EL (cell line): Measurements from ENCODE around the gene ZNF740.
A peak's percentile ranks its signal among the peaks of the same experiment; 100 is the strongest.
"Not testable (repeated sequence)": the region's sequence is repeated elsewhere in the genome, so short reads cannot be mapped to it uniquely, and the experiment has no call there.

ENCODE experiments used
- DNase-seq: peaks from one replicate; pipeline ENCODE4 v3.0.0-alpha.2; 2016

Gene ZNF740

DNA sequence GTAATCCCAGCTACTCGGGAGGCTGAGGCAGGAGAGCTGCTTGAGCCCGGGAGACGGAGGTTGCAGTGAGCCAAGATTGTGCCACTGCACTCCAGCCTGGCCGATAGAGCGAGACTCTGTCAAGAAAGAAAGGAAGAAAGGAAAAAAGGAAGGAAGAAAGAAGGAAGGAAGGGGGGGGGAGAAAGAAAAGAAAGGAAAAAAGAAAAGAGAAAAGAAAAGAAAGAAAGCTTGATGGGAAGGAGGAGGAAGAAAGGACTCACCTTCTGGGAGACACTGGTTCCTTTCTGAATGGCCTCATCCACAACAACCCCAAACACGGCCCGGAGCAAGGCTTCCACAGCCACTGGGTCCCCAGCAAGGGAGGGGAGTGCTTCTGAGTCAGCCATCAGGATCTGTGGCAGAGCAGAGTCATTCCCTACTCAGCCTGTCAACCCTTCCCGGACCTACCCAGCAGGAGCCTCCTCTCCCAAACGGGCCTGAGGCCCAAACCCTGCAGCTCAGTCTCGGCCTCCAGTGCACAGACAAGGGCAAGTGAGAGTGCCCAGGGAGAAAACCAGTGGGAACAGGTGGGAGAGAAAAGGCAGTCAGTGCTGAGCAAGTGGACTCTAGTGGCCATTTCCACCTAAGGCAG, 7.3 kb upstream of the ZNF740 start:
- peak; percentile 70 for DNase-seq

DNA sequence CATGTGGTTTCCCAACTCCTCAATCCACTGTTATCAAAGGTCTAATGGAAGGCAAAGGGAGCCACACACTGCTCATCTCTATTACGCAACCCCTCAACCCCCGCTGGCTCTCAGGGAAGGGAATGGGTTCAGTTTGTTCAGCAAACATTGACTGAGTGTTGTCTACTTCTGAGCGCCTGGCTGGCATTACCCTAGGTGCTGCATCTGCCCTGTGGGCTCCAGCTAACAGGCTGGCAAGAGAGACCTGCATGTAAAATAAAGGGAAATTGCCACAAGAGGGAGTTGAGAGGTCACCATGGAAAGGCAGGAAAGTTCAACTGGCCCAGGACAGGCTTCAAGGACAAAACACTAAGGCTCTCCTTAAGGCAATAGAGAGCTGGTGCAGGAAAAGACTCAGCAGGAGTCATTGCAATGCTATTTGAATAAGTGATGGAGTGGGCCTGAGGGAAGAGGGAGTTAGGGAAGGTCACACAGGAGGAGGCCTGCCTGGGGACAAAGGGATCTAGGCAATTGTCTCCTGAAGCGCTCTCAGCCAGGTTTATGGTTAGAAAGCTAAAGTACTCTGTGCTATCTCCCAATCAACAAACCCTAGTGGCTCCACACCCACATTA, 5.5 kb upstream of the ZNF740 start:
- DNase-seq: peak; percentile 65

DNA sequence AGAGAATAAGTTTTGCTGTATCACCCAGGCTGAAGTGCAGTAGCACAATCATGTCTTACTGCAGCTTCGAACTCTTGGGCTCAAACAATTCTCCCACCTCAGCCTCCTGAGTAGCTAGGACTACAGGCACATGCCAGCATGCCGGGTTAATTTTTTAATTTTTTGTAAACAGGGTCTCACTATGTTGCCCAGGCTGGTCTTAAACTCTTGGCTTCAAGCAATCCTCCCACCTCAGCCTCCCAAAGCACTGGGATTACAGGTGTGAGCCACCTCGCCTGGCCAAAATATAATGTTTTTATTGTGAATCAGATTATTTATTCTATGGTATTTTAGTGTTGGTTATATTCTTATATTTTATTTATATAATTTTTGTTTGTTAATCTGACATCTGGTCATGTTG, 3.8 kb upstream of the ZNF740 start:
- DNase-seq: no peak

DNA sequence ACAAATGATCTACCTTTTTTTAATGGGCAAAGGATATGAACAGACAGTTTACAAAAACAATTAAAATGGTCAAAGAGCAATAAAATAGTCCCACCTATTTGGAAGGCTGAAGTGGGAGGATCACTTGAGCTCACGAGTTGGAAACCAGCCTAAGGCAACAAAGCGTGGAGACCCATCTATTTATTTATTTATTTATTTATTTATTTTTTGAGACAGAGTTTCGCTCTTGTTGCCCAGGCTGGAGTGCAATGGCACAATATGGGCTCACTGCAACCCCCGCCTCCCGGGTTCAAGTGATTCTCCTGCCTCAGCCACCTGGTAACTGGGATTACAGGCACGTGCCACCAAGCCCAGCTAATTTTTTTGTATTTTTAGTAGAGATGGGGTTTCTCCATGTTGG, 3.1 kb upstream of the ZNF740 start:
- not testable (repeated sequence) for DNase-seq

DNA sequence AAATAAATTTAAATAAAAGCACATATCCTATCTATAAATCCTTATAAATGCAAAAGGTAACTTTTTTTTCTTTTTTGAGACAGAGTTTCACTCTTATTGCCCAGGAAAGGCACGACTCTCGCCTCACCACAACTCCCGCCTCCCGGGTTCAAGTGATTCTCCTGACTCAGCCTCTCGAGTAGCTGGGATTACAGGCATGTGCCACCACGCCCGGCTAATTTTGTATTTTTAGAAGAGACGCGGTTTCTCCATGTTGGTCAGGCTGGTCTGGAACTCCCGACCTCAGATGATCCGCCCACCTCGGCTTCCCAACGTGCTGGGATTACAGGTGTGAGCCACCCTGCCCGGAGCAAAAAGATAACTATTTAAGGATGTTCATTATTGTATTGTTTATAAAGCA, 1.7 kb upstream of the ZNF740 start:
- not testable (repeated sequence) for DNase-seq

DNA sequence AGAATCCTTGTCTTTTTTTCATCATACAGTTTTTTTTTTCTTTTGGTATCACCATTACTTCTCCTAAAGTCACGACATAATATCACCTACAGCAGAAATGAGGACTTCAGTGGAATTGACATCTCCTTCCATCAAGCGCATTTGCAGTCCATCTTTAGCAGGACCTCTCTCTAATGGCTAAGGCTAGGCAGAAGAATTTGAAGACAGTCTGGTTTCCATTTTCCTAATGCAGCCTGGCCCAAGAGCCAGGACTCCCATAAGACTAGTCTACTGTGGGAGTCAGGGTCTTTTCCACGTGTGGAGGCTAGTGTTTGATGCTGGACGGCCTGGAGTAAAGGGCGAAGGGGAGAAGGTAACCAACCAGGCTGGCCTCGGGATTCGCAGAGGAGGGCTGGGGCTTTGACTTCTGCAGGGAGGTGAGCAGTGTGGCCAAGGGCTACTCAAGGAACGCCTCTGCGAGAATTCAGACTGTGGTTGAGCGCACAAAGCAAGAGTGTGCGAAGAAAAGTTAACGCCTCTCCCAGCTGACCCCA, 769 bp upstream of the ZNF740 start:
- no peak for DNase-seq

DNA sequence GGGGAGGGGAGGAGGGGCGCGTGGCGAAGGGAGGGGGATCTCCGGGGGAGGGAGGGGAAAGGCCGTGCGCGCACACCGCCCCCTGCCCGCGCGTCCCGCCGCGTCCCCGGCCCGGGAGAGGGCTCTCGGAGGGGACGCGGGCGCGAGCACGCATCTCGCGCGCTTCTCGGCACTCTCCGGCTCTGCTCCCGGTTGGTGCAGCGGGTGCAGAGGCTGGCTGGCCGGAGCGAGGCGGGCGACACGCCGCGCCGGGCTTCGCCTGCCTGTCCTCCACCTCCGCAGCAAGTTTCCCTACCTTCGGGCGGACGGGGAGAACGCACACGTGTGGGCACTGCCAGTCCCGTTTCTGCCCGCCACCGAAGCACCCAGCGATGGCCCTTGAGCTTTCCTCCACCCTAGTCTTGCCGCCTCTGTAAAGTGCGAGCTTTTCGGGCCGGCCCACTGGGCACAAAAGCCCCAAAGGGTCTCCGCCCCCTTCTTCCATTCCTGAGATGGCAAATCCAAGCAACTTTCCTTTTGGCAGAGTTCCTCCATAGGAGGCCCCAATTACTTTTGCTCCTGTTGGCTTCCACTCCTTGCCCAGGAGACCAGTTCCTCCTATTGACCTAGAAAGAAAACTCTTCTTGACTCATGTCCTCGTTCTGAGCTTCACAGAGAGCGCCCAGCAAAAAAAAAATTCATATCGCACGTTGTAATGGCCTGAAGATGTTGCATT, 566 bp downstream of the ZNF740 start:
- peak; percentile 76 for DNase-seq

DNA sequence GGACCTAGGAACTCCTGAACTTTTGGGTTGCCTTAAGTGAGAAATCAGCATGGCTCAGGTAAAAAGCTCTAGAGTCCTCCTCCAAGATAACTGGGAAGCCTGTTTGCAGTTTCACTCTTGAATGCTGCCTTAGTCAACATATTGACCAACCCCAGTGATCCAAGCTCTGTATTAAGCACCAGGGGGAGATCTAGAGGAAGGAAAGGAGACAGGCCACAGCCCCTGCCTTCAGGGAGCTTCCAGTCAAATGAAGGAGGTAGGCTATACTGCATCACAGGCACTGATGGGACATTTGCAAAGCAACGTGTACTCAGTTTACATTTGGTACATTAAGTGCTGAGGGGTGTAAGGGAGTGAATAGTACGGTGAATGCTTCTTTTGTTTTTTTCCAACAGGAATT, 1.4 kb downstream of the ZNF740 start:
- DNase-seq: no peak

DNA sequence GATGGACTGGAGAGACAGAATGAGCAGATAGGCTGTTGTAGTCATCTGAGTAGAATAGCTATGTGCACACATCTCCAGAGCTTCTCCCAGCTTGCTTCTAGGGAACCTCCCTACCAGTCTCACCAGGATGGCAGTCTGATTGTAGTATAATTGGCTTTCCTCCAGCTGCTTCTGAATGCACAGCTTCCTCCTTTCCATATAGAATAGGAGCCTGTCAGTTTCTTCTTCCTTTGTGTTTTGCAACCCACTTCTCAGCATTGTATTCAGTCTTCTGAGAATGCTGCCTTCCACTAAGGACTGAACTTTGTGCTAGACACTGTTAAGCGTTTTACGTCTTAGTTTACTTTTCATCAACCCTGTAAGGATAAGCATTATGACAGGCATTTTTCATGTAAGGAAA, 2.4 kb downstream of the ZNF740 start:
- DNase-seq: no peak

DNA sequence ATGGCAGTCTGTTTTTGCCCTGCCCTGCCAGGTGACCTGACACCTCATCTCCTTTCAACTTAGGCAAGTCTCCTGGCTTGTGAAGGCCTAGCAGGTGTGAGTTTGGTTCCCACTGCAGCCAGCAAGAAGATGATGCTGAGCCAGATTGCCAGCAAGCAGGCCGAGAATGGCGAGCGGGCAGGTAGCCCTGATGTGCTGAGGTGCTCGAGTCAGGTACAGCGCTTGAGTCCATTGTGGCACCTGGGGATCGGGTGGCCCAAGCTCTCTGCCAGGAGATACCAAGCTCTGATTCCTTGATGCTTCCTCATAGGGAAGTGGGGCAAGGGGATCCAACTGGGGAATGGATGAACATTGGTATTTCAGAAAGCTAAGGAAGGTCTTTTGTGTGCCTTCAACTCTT, 4.3 kb downstream of the ZNF740 start:
- no peak for DNase-seq

DNA sequence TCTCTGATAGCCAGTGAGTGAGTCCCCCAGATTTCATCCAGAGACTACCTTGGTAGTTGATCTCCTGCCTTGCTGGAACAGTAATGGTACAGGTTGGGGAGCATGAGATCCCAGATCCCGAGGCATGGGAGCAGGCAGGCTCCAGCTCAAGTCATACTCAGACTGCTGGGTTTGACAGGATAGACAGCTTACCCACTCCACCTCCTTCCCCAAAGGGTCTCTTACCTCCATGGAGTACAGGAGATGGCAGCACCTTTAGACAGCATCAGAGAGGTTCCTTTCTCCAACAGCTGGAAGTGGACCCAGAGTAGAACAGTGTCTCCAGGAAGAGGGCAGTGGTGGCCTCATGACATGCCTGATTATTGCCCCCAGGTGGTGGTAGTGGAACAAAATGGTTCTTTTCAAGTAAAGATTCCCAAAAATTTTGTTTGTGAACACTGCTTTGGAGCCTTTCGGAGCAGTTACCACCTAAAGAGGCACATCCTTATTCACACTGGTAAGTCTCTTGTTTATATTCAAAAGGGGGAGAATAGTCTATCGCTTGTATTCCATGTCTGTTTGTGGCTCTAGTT, 5.1 kb downstream of the ZNF740 start:
- no peak for DNase-seq

DNA sequence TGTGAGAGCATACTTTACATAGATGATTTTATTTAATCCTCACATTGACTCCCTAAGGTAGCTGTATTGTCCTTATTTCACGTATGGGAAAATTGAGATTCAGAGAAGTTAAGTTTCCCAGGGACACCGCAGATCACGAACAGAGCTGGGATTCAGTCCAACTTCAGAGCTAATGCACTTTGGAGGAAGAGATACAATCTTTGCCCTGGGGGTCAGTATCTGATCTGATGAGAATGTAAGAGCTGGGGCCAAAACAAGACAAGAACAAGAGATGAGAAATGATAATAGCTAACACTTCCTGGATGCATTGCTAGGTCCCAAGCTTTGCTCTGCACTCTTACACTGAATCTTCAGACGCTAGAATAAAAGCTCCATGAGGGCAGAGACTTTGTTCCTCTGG, 6.2 kb downstream of the ZNF740 start:
- DNase-seq: no peak

DNA sequence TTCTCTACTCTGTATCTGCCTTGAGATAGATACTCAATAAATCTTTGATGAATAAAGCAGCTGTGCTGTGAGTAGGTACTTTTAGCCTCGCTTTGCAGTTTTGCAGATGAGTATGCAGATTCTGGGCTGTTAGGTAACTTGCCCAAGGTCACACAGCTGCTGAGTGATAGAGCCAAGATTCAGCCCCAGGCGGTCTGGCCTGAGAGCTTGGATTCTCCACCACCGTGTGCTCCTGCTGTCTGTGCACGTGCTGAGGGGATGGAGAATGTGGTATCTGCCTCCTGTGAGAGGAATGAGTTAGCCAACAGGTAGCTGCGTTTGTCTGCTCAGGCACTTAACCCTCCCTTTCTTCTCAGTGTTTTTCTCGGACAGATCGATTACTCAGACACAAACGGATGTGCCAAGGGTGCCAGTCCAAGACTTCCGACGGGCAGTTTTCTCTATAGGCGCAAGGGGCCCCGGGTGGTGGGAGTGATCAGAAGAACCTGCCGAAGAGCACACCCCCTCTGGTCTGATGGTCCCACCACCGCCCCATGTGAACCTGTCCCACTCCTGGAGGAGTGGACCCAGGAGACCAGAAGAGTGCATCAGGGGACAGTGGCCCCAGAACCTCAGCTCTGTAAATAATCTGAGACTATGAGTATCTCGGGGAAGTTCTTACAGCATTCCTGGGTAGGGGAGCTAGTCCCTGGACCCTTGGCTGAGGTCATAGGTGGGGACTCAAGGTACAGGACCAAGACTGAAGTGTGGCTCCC, 6.8 kb downstream of the ZNF740 start:
- no peak for DNase-seq

DNA sequence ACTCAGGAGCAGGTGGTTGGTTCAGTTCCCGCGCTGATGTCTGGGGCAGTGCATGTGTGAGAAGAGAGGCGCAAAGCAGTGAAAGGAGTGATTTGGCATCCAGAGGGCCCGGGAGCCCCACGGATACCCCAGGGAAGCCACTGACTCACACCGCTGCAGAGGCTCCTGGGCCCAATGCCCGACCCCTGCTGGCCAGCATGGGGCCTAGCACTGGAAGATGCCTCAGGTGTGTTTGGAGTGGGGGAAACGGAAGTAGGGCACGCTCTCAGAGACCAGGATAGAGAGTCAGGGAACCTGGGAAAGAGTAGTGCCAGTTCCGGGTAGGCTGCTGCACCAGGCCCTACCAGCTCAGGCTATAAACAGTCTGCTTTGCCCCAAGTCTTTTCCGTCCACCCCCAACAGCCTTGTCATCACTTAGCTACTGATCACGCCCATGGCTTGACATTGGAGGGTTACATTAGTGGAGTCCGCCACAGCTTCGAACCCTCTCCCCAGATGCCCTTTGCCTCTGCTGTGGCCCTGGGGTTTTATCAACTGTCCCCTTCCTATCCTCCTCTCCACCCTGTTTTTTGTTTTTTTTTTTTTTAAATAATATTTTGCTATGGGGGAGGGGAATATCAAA, 9.7 kb downstream of the ZNF740 start:
- DNase-seq: peak; percentile 62

DNA sequence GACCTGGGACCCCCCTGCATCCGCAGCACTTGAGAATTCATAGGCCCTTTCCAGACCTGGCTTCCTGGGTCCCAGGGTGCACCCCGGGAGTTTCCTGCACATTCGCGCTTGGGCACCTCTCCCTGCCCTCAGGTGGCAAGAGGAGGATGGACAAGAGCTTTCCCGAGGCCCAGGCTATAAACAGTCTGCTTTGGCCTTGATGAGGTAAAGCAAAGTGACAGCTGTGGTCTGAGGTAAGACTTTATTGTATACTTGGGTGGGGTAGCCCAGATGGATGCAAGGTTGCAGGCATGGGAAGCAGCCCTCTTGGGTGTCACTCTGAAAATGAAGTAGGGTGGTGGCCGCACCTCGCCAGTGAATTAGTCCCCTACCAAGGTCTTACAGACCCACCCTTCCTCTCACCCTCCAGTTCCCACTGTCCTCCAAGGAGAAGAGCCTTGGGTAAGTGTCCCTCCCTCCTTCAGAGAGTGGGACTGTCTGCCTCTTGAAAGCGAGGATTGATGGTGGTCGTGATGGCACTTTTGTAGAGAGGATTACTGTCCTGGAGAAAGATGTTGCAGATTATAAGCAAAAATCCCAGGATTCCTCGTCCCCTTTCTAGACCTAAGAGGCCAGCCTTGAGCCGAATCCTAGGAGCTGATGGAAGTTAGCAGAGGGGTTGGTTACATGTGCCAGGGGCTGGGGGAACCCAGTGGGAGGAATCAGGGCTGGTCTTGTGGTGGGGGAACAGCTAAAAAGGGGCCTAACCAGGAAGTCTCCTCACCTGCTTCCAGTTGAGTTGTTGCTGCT, 10.8 kb downstream of the ZNF740 start:
- no peak for DNase-seq

DNA sequence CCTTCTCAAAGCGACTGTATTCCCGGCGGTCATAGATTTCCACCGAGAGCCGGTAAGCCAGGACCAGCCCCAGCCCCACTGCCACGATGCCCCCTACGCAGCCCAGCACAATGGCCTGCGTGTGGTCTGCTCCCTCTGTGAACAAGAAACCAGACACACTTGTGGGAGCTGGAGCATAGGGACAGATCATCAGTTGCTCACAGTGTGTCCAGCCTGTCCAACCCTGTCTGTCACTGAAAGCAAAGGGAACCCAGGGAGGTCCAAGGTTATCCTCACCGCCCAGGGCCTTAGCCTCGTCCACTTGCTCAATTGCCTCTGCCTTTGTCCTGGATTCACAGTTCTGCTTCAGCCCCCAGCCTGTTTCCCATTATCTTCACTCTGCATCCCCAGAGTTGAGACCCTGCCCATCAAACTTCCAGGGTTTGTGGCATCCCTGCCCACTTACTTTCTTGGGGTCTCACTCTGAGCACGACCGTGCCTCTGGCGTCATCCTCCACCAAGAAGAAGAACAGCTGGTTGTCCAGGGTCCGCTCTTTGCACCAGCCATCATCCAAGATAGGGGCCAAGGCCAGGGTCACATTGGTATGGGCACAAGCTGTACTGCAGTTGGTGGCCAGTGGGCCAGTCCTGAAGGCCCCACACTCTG, 11.5 kb downstream of the ZNF740 start:
- DNase-seq: no peak

DNA sequence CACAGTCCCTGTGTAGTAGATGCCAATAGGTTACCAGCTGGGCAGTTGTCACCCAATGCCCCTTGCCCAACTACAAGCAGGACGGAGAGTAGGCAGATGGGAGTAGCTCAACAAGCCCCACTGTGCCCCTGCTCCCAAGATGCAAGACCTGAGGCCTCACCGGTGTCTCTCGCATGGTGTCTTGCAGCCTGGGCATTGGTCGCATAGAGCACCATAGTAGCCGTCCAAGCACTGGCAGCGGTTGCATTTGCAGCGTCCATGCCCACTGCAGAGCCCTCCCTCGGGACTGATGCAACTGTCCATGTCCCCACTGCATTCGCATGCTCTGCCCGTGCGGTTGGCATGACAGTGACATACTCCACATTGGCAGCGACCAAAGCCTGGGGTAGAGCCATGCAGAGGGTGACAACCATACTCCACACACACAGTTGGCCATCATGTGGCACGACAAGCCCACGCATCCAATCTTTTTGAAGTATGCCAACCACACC, 12.1 kb downstream of the ZNF740 start:
- no peak for DNase-seq

DNA sequence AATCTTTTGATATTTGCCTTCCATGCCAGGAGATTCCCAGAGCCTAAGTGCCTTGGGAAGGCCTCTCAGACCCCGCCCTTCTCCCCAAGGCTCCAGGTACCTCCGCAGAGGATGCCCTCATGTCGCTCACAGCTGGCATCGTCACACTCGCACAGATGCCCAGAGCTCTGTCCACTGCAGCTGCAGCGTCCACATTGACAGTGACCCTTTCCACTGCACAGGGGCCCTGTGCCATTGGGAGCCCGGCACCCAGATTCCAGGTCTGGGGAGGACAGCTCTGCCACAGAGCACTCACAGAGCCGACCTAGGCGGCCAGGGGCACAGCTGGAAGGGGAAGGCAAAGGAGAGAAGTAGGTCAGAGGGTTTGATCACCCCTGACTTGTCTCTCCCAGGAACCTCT, 12.5 kb downstream of the ZNF740 start:
- no peak for DNase-seq

DNA sequence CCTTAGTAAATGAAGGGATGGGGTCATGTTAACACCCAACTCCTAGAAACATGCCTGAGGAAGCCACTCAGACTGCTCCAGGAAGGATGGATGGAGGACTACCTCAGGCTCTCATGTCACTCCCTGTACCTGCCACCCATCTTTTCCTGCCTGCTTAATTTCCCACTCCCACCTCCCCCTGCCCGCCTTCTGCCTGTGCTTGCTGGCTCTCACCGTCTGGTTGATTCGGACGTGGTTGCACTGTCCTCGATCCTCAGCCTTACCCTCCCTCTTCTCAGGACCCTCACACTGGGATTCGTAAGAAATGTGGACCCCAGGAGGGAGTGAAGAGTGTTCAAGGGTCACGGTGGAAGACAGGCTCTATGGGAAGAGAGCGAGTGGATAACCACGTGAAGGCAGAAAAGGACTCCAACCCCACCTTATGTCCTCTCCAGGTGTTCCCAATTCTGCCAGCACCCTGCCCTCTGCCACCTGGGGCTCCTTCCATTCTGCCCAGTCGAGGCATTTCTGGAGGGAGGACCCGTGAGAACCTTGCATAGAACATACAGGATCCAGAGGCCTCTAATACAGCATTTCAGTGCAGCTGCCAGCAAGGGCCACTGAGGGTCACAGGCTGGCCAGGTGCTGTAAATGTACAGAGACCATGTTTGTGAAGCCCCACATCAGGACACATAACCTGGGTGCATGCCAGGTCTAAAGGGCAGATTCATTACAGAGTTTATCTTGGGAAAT, 13.6 kb downstream of the ZNF740 start:
- no peak for DNase-seq

DNA sequence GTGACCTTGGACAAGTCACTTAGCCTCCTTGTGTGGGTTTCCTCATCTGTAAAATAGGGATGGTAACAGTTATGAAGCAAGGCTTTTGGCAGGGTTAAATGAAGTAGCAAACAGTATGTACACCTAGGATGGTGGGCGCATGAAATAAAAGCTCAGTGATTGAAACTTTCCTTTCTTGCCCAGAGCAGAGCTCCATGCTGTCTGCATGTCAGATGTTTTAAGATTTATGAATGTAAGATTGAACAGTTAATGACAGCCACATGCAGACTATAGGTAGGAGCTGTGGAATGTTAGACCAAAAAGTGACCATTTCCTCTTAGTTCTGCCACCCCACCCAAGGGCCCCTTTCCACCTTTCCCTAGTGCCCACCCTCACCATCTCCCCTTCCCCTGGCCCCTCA, 14.5 kb downstream of the ZNF740 start:
- no peak for DNase-seq
